ENCODE data around the gene ATF7IP2. TPM values are rescaled to one million over a fixed set of nuclear protein-coding genes. Genes with fewer than 3 reads are reported as not detected.

ATF7IP2 gene
- total and polyA plus RNA-seq, 2 of the 13 experiments (the other 11 are each of a cell fraction or from before 2014, with no cell fraction given): 117 to 217 TPM

GRCh38 chr16:10362077-10362863, 23.6 kb upstream of the ATF7IP2 start (continued):
- TF ChIP-seq, protein P1, sequence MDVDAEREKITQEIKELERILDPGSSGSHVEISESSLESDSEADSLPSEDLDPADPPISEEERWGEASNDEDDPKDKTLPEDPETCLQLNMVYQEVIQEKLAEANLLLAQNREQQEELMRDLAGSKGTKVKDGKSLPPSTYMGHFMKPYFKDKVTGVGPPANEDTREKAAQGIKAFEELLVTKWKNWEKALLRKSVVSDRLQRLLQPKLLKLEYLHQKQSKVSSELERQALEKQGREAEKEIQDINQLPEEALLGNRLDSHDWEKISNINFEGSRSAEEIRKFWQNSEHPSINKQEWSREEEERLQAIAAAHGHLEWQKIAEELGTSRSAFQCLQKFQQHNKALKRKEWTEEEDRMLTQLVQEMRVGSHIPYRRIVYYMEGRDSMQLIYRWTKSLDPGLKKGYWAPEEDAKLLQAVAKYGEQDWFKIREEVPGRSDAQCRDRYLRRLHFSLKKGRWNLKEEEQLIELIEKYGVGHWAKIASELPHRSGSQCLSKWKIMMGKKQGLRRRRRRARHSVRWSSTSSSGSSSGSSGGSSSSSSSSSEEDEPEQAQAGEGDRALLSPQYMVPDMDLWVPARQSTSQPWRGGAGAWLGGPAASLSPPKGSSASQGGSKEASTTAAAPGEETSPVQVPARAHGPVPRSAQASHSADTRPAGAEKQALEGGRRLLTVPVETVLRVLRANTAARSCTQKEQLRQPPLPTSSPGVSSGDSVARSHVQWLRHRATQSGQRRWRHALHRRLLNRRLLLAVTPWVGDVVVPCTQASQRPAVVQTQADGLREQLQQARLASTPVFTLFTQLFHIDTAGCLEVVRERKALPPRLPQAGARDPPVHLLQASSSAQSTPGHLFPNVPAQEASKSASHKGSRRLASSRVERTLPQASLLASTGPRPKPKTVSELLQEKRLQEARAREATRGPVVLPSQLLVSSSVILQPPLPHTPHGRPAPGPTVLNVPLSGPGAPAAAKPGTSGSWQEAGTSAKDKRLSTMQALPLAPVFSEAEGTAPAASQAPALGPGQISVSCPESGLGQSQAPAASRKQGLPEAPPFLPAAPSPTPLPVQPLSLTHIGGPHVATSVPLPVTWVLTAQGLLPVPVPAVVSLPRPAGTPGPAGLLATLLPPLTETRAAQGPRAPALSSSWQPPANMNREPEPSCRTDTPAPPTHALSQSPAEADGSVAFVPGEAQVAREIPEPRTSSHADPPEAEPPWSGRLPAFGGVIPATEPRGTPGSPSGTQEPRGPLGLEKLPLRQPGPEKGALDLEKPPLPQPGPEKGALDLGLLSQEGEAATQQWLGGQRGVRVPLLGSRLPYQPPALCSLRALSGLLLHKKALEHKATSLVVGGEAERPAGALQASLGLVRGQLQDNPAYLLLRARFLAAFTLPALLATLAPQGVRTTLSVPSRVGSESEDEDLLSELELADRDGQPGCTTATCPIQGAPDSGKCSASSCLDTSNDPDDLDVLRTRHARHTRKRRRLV (CRISPR knock-in tag; IDR thresholded peaks at IDR 0.05): no peak; the same call in 1 of the 2 replicates
- TF ChIP-seq, protein P2, sequence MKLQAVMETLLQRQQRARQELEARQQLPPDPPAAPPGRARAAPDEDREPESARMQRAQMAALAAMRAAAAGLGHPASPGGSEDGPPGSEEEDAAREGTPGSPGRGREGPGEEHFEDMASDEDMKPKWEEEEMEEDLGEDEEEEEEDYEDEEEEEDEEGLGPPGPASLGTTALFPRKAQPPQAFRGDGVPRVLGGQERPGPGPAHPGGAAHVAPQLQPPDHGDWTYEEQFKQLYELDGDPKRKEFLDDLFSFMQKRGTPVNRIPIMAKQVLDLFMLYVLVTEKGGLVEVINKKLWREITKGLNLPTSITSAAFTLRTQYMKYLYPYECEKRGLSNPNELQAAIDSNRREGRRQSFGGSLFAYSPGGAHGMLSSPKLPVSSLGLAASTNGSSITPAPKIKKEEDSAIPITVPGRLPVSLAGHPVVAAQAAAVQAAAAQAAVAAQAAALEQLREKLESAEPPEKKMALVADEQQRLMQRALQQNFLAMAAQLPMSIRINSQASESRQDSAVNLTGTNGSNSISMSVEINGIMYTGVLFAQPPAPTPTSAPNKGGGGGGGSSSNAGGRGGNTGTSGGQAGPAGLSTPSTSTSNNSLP (IDR thresholded peaks at IDR 0.05; ENCODE audit: low read depth, low read length): peak; percentile 70
- no peak for TF ChIP-seq ZNF720 (CRISPR knock-in tag; IDR thresholded peaks at IDR 0.05)
- TF ChIP-seq PRDM10 (CRISPR knock-in tag; IDR thresholded peaks at IDR 0.05; ENCODE audit: low read depth): 0 out of 2 replicates have a peak, but pooled peaks have one; percentile 54
- TF ChIP-seq, protein P3, sequence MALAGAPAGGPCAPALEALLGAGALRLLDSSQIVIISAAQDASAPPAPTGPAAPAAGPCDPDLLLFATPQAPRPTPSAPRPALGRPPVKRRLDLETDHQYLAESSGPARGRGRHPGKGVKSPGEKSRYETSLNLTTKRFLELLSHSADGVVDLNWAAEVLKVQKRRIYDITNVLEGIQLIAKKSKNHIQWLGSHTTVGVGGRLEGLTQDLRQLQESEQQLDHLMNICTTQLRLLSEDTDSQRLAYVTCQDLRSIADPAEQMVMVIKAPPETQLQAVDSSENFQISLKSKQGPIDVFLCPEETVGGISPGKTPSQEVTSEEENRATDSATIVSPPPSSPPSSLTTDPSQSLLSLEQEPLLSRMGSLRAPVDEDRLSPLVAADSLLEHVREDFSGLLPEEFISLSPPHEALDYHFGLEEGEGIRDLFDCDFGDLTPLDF (CRISPR knock-in tag; IDR thresholded peaks at IDR 0.05): no peak
- no peak for TF ChIP-seq ZNF121 (CRISPR knock-in tag; IDR thresholded peaks at IDR 0.05)
- no peak for TF ChIP-seq ZNF33A (CRISPR knock-in tag; IDR thresholded peaks at IDR 0.05; ENCODE audit: borderline replicate concordance)
- TF ChIP-seq MYPOP (CRISPR knock-in tag; IDR thresholded peaks at IDR 0.05): no peak
- TF ChIP-seq KLF16 (CRISPR knock-in tag; IDR thresholded peaks at IDR 0.05): no peak
- TF ChIP-seq ZBTB8A (CRISPR knock-in tag; IDR thresholded peaks at IDR 0.05; ENCODE audit: borderline replicate concordance, low read depth): no peak
- no peak for TF ChIP-seq ZNF143 (CRISPR knock-in tag; IDR thresholded peaks at IDR 0.05)
